Fibroblast of villous mesenchyme (primary cell): ENCODE measurements around the gene UMODL1. TPM values are rescaled to one million over a fixed set of nuclear protein-coding genes. Genes with fewer than 3 reads are reported as not detected.

Experiments
- DNase-seq: peaks from one replicate; pipeline ENCODE4 v3.0.0-alpha.2; 2010; ENCODE audit warnings: low read depth
- H3K4me3 ChIP-seq: 2 replicates; pipeline ENCODE4 v1.5.1; 2011; ENCODE audit warnings: low read depth, mild to moderate bottlenecking, low read length
- CTCF ChIP-seq: IDR thresholded peaks from 2 replicates; pipeline ENCODE4 v1.5.1; 2012; ENCODE audit warnings: low read depth, mild to moderate bottlenecking, low read length; ENCODE audit not compliant: insufficient read depth
- total RNA-seq: library from RNA; depleted of rRNA; stranded (reverse); fragments of >200 nt; gene quantifications from 2 replicates; pipeline ENCODE4 v1.2.3, GENCODE V29; 2012

Gene UMODL1
- total RNA-seq, 1 donor = not detected

- no peak for TF ChIP-seq CTCF
- no peak overlapping the region for H3K4me3 ChIP-seq
- no peak for DNase-seq
Observed at GRCh38 chr21:42127164-42128150, 56.3 kb downstream of the UMODL1 start.

GRCh38 chr21:42129300-42130266, 58.5 kb downstream of the UMODL1 start:
- DNase-seq = no peak
- H3K4me3 ChIP-seq = no peak overlapping the region
- no peak for TF ChIP-seq CTCF

DNA sequence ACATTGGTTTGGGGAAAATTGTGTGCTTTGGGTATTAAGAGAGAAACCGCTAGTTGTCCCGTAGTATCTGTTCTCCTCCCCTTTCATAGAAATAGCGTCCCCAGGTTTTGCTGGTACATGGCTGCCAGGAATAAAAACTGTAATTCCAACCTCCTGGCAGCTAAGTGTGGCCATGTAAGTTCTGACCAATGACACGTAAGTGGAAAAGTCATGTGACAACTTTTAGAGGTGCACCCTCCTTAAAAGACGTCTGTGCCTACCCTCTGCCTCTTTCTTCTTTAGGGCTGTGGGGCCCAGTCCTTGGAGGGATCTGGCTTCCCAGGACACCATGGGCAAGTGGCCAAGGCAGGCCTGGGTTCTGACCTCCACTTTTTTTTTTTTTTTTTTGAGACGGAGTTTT, 59.3 kb downstream of the UMODL1 start:
- DNase-seq = no peak
- no peak for TF ChIP-seq CTCF

DNA sequence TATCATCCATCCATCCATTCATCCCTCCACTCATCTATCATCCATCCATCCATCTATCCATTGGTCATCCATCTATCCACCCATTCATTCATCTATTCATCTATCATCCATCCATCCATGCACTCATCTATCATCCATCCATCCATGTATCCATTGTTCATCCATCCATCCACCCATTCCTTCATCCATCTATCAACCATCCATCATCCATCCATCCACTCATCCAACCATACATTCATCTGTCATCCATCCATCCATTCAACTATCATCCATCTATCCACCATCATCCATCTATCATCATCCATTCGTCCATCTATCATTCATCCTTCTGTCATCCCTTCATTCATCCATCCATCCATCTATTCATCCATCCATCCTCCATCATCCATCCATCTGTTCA, 61.1 kb downstream of the UMODL1 start:
- no peak overlapping the region for H3K4me3 ChIP-seq
- no peak for TF ChIP-seq CTCF
- DNase-seq = no peak

More for the DNA sequence above, 59.3 kb downstream of the UMODL1 start:
- H3K4me3 ChIP-seq = no peak overlapping the region

- no peak for DNase-seq
- H3K4me3 ChIP-seq = no peak overlapping the region
- no peak for TF ChIP-seq CTCF
Observed at GRCh38 chr21:42133131-42133530, 62.0 kb downstream of the UMODL1 start.

DNA sequence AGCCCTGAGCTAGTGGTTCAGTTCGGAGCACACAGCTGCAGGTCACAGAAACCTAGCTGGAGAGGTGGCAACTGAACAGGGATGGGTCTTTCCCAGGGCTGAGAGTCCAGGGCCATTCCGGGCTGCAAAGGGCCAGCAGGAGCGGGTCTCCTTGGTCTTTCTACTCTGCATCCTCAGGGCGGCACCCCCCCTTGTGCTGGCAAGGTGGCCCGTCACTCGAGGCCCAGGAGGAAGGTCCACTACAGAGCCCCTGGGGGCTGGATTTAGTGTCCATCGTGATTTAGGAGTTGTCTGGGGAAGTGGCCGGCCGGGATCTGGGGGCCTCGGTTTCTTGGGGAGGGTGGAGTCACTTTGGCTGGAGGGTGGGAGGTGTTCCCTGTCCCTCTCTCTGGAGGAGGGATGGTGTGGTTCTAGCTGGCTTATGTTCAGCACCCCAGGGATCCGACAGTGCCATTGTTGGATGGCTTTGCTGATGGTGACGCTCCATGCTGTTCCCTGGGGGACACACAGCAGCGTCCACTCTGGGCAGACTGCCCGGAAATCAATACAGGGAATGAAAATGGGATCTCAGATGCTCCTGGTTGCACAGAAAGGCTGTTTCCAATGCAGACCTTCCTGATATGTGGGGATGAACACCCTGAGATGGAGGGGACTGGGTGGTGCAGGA, 64.4 kb downstream of the UMODL1 start:
- no peak overlapping the region for H3K4me3 ChIP-seq
- TF ChIP-seq CTCF = no peak
- no peak for DNase-seq
